MCF 10A (cell line): ENCODE data around the gene FBXW7. TPM values are rescaled to one million over a fixed set of nuclear protein-coding genes. Genes with fewer than 3 reads are reported as not detected.

Experiments used
- BruUV-seq: library from RNA; stranded (reverse); fragments of 400-500 nt; replicated peaks from 2 replicates; lab custom pipeline; 2021; lab: Mats Ljungman, UMichigan
- CTCF ChIA-PET: fragments of 300-600 bp; sonication (Branson Sonifier 250); formaldehyde crosslinking; extraction: SDS; loops from one replicate; lab custom pipeline; 2021; ENCODE audit warnings: antibody characterized with exemption, inconsistent platforms; lab: Yijun Ruan, JAX
- POLR2A ChIA-PET: fragments of 300-600, 350-650 bp; sonication (Branson Sonifier 250); formaldehyde crosslinking; extraction: SDS; loops from one replicate; lab custom pipeline; 2020; ENCODE audit warnings: antibody characterized with exemption, inconsistent platforms; lab: Yijun Ruan, JAX
- DNase-seq: peaks from one replicate; pipeline ENCODE4 v3.0.0-alpha.2; 2018; ENCODE audit not compliant: unreplicated experiment
- H3K27ac Mint-ChIP-seq: one replicate; pipeline ENCODE4 v1.8.0; 2022; ENCODE audit warnings: mild to moderate bottlenecking, low read depth, mixed read lengths; ENCODE audit not compliant: unreplicated experiment
- H3K27me3 Mint-ChIP-seq: one replicate; pipeline ENCODE4 v1.8.0; 2022; ENCODE audit warnings: mixed read lengths; ENCODE audit not compliant: insufficient read depth, unreplicated experiment
- H3K36me3 Mint-ChIP-seq: one replicate; pipeline ENCODE4 v1.8.0; 2022; ENCODE audit warnings: mild to moderate bottlenecking, moderate library complexity, mixed read lengths; ENCODE audit not compliant: insufficient read depth, unreplicated experiment
- H3K4me1 Mint-ChIP-seq: one replicate; pipeline ENCODE4 v1.8.0; 2022; ENCODE audit warnings: mixed read lengths; ENCODE audit not compliant: insufficient read depth, unreplicated experiment
- H3K4me3 Mint-ChIP-seq: one replicate; pipeline ENCODE4 v1.8.0; 2022; ENCODE audit warnings: mild to moderate bottlenecking, moderate library complexity, mixed read lengths; ENCODE audit not compliant: unreplicated experiment
- H3K9me3 Mint-ChIP-seq: one replicate; pipeline ENCODE4 v1.8.0; 2022; ENCODE audit warnings: mixed read lengths; ENCODE audit not compliant: unreplicated experiment
- intact Hi-C: fragments of 100-400 bp; cut with micrococcal nuclease; formaldehyde crosslinking; loops from 2 replicates; pipeline ENCODE4 v1.14.1; 2022
- total RNA-seq: library from RNA; stranded (reverse); gene quantifications from 2 replicates; pipeline ENCODE4 v1.2.3, GENCODE V29; 2022
- TF ChIP-seq, protein P1 (sequence below): fragments of 200-600 bp; IDR thresholded peaks from one replicate; pipeline ENCODE4 v1.8.0; 2022; ENCODE audit warnings: antibody characterized with exemption, mild to moderate bottlenecking; ENCODE audit not compliant: unreplicated experiment

Gene FBXW7
- total RNA-seq, 1 experiment from 2014 or later, result 40.2 TPM

DNA sequence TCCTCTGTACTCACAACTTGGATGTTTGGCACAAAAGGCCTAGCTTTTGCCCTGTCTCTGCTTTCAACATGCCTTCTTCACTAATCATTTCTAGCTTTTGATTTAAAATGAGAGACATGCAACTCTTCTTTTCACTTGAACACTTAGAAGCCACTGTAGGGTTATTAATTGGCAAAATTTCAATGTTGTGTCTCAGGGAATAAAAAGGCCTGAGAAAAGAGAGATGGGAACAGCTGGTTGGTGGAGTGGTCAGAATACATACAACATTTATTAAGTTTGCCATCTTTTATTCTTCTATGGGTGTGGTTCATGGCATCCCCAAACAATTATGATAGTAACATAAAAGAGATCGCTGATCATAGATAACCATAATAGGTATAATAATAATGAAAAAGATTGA, 114.3 kb downstream of the FBXW7 start:
- Mint-ChIP-seq H3K27me3 (no peaks in the 10 kb centered on the region), H3K4me1 (peaks cover 14% of the 10 kb centered on the region), H3K4me3 (no peak overlapping the region), H3K27ac (no peak overlapping the region), H3K36me3 (peaks cover 8% of the 10 kb centered on the region), H3K9me3 (no peaks in the 10 kb centered on the region)
- ChIA-PET POLR2A (interaction anchor here (0.7 to 0.9 kb wide), 2 partner anchors 1157 to 1247 kb away, joined by 3 to 5 read pairs; no protein-coding TSS in a partner anchor), CTCF (interaction anchor here (1.0 to 1.4 kb wide), 2 partner anchors 13 to 24 kb away, joined by 3 to 7 read pairs; no protein-coding TSS in a partner anchor)
- TF ChIP-seq, protein P1, sequence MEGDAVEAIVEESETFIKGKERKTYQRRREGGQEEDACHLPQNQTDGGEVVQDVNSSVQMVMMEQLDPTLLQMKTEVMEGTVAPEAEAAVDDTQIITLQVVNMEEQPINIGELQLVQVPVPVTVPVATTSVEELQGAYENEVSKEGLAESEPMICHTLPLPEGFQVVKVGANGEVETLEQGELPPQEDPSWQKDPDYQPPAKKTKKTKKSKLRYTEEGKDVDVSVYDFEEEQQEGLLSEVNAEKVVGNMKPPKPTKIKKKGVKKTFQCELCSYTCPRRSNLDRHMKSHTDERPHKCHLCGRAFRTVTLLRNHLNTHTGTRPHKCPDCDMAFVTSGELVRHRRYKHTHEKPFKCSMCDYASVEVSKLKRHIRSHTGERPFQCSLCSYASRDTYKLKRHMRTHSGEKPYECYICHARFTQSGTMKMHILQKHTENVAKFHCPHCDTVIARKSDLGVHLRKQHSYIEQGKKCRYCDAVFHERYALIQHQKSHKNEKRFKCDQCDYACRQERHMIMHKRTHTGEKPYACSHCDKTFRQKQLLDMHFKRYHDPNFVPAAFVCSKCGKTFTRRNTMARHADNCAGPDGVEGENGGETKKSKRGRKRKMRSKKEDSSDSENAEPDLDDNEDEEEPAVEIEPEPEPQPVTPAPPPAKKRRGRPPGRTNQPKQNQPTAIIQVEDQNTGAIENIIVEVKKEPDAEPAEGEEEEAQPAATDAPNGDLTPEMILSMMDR, result no peak
- BruUV-seq, result no TSS peak
- intact Hi-C loops, result no loop called here
- no peak for DNase-seq

DNA sequence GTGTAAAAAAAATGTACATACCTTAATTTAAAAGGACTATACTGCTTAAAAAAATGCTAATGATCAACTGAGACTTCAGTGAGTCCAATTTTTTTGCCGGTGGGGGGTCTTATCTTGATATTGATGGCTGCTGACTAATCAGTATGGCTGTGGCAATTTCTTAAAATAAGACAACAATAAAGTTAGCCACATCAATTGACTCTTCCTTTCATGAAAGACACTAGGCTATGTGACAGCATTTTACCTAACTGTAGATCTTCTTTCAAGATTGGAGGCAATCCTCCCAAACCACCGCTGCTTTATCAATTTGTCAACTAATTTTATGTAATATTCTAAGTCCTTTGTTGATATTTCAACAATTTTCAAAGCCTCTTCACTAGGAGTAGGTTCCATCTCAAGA, 116.1 kb downstream of the FBXW7 start:
- peaks cover 17% of the 10 kb centered on the region for H3K4me1 Mint-ChIP-seq
- TF ChIP-seq, protein P1, result no peak
- H3K27ac Mint-ChIP-seq, result no peak overlapping the region
- intact Hi-C loops, result no loop called here
- peaks cover 5% of the 10 kb centered on the region for H3K36me3 Mint-ChIP-seq
- CTCF ChIA-PET, result no interaction called here
- no peak for DNase-seq
- no TSS peak for BruUV-seq
- H3K4me3 Mint-ChIP-seq, result no peak overlapping the region
- POLR2A ChIA-PET, result no interaction called here
- no peaks in the 10 kb centered on the region for H3K27me3 Mint-ChIP-seq
- H3K9me3 Mint-ChIP-seq, result no peaks in the 10 kb centered on the region

DNA sequence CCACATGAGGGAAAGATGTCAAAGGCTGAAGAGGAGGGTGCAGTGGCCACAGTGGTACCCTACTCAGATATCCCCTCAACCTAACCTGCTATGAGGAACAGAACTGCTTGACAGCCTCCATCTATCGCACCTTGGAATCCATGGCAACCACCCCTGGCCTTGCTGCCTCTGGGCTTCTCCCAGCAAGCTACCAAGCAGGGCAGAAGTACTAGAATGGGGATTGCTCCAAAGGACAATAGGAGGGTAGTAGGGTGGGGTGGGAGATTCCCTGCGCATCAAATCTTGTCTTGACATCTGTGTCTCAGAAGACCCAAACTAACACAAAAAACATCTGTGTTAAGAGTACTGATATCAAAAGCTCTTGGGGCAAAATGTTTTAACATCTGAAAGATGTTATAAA, 118.2 kb downstream of the FBXW7 start:
- DNase-seq, result no peak
- BruUV-seq, result no TSS peak
- Mint-ChIP-seq H3K4me1 (peaks cover 16% of the 10 kb centered on the region), H3K36me3 (no peaks in the 10 kb centered on the region), H3K4me3 (no peak overlapping the region), H3K27ac (no peak overlapping the region), H3K27me3 (no peaks in the 10 kb centered on the region), H3K9me3 (no peaks in the 10 kb centered on the region)
- POLR2A ChIA-PET, result interaction anchor here (1.5 kb wide), 1 partner anchor 31 kb away, joined by 3 read pairs; no protein-coding TSS in a partner anchor
- CTCF ChIA-PET, result interaction anchor here (0.6 to 1.6 kb wide), 4 partner anchors 8 to 1075 kb away, joined by 3 to 7 read pairs (median 4); no protein-coding TSS in a partner anchor
- intact Hi-C loops, result no loop called here
- TF ChIP-seq, protein P1, result no peak

DNA sequence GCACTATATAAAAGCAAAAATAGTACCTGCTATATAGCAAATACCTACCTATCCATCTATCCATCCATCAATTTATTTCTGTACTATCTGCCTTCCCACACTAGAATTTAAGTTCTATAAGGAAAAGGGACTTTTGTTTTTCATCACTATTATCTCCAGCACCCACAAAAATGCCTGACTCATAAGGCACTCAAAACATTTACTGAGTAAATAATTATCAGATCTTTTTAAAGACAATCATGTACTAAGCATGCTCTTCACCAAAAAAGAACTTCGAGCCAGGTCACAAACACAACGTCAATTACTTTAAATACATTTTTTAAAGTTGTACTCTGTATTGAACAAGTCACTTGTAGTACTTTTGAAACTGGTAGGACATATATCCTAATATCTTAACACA, 119.9 kb downstream of the FBXW7 start:
- intact Hi-C loops, result no loop called here
- H3K27ac Mint-ChIP-seq, result peak overlapping the region; percentile 53
- CTCF ChIA-PET, result interaction anchor here (0.9 kb wide), 1 partner anchor 85 kb away, joined by 5 read pairs; no protein-coding TSS in a partner anchor
- H3K36me3 Mint-ChIP-seq, result no peaks in the 10 kb centered on the region
- POLR2A ChIA-PET, result no interaction called here
- peak; percentile 5 for DNase-seq
- TF ChIP-seq, protein P1, result no peak
- BruUV-seq, result no TSS peak
- H3K4me3 Mint-ChIP-seq, result no peak overlapping the region
- peaks cover 16% of the 10 kb centered on the region for H3K4me1 Mint-ChIP-seq
- no peaks in the 10 kb centered on the region for H3K27me3 Mint-ChIP-seq
- no peaks in the 10 kb centered on the region for H3K9me3 Mint-ChIP-seq
